T-helper 1 cell treated with Interleukin-12 subunit alpha and Interleukin-12 subunit beta and Interleukin-4 antibody, amounts not matched to agents 30 ng/mL and 1 ng/mL, for 36 hours (primary cell): ENCODE data around the gene ZNF217. TPM values are rescaled to one million over a fixed set of nuclear protein-coding genes. Genes with fewer than 3 reads are reported as not detected.
"Not testable (repeated sequence)": the region's sequence is repeated elsewhere in the genome, so short reads cannot be mapped to it uniquely, and the experiment has no call there.

Source experiments
- intact Hi-C: fragments of 100-400 bp; cut with micrococcal nuclease; formaldehyde crosslinking; loops from one replicate; pipeline ENCODE4 v1.15.1; 2024
- total RNA-seq: library from RNA; stranded (reverse); gene quantifications from 2 replicates; pipeline ENCODE4 v1.2.3, GENCODE V29; 2022

ZNF217 gene
- total RNA-seq, 1 donor from 2014 or later, result 93.4 TPM

DNA sequence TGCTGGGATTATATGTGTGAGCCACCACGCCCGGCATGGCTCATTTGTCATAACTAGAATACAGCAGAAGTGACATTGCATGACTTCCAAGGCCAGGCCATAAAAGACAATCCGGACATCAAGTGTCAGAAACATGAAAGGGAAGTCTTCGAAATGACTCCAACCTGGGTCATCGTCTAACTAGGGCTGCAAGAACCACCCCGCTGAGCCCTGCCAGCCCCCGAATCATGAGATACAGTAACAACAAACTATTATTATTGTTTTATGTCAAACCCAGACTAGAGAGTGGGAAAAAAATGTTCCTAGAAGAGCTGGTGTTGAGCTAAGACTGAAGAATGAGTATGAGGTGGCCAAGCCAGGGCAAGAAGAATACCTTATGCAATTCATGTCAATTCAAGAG, 59.6 kb downstream of the ZNF217 start:
- intact Hi-C loops, result no loop called here

DNA sequence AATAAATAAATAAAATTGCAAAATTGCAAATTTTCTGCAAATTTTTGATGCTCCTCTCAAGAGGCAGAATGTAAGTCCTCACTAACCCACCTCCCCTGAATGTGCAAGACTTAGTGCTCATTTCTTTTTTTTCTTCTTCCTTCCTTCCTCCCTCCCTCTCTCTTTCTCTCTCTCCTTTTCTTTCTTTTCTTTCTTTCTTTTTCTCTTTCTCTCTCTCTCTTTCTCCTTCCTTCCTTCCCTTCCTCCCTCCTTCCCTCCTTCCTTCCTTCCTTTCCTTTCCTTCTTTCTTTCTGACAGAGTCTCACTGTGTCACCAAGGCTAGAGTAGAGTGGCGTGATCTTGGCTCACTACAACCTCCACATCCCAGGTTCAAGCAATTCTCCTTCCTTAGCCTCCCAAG, 60.1 kb downstream of the ZNF217 start:
- intact Hi-C loops, result no loop called here

- intact Hi-C loops, result not testable (repeated sequence)
Measured at GRCh38 chr20:53532654-53533312, 60.9 kb downstream of the ZNF217 start.

DNA sequence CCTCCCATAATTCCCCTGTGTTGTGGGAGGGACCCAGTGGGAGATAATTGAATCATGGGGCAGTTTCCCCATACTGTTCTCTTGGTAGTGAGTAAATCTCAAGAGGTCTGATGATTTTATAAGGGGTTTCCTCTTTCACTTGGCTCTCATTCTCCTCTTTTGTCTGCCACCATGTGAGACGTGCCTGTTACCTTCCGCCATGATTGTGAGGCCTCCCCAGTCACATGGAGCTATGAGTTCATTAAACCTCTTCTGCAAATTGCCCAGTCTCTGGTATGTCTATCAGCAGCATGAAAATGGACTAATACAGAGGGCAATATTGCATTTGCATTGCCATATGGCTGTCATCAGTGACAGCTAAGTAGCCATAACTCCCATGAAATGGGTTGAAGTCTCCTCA, 63.2 kb downstream of the ZNF217 start:
- intact Hi-C loops, result no loop called here

- intact Hi-C loops, result no loop called here
Measured at GRCh38 chr20:53529658-53530057, 64.0 kb downstream of the ZNF217 start.

DNA sequence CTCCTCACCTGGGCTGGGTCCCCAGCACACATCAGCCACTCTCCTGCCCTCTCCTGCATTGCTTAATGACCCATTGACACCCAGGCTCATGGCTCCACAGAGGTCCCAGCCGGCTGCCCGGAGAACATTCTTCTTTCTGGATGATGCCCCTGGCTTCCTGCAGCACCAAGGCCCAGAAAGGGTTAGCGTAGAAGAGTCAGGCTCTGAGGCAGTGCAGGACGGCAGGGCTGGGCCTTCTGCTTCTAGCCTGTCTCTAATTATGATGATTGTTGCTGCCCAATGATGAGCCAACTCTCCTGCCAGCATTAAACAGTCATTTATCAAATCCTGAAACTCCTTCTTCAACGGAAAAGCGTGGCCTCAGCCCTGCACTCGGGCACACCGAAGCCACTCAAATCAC, 66.4 kb downstream of the ZNF217 start:
- intact Hi-C loops, result no loop called here

DNA sequence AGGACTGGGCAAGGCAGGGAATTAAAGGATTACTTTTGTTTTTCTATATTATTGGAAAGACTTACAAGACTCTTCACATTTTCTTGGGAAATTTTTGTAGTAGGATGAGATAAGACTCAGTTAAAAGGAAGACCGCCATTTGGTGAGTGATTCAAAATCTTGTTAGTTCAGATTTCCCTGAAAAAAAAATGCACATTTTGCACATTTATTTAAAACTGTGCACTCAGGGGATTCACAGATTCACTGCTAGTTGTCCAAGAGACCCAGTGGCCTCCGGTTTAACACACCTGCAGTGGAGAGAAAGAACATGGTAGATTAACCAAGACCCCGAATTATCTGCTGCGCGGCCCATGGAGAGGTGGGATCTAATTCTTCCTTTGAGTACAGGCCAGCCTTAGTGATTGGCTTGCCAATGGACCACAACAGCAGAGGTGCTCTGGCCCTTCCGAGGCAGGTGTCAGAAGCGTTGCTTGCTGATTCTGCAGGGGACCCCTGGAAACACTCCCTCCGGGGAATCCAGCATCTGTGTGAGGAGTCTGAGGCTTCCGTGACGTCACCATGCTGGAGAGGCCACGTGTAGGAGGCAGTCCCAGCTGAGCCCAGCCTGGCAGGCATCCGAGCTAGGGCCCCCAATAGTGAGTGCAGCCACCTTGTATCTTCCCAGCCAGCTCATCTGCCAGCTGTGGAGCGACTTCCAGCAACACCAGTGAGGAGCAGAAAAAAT, 68.9 kb downstream of the ZNF217 start:
- intact Hi-C loops, result no loop called here

GRCh38 chr20:53523615-53524014, 70.0 kb downstream of the ZNF217 start:
- intact Hi-C loops, result not testable (repeated sequence)

DNA sequence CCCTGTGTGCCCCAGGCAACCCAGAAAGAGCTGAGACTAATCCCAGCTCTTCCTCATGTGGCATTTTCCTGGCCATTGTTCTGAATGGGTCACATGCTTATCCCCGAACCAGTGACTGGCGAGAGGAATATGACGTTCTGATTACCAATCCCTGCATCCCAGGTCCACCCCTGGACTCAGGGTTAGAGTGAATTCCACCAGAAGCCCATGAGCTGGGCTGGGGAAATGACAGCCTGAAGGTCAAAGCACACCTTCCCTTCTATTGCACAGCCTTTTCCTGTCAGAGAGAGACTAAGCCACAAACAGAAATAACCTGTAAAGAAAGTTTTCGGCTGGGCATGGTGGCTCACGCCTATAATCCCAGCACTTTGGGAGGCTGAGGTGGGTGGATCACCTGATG, 70.9 kb downstream of the ZNF217 start:
- intact Hi-C loops, result no loop called here

- intact Hi-C loops, result no loop called here
Measured at GRCh38 chr20:53522026-53522425, 71.6 kb downstream of the ZNF217 start.

- intact Hi-C loops, result not testable (repeated sequence)
Measured at GRCh38 chr20:53521421-53521820, 72.2 kb downstream of the ZNF217 start.

DNA sequence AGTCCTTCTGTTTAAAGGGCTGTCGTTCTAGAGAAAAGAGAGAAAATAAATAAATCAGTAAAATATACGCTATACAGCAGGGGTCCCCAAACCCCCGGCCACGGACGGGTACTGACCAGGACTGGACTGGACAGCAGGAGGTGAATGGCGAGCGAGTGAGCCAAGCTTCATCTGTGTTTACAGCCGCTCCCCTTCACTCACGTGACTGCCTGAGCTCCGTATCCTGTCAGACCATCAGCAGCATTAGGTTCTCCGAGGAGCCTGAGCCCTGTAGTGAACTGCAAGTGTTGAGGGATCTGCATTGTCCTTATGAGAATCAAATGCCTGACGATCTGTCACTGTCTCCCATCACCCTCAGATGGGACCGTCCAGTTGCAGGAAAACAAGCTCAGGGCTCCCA, 76.5 kb downstream of the ZNF217 start:
- intact Hi-C loops, result no loop called here
